GM06990 (cell line): ENCODE measurements around the gene PTPN5.

Experiments
- DNase-seq: peaks from one replicate; pipeline ENCODE4 v3.0.0-alpha.2; 2011; ENCODE audit not compliant: insufficient read length; ENCODE audit errors: extremely low read depth
- H3K27me3 ChIP-seq: replicated peaks from 2 replicates; pipeline ENCODE4 v1.6.0; 2011; ENCODE audit warnings: low read length; ENCODE audit not compliant: control insufficient read depth, insufficient read depth
- H3K36me3 ChIP-seq: 2 replicates; pipeline ENCODE4 v1.5.1; 2011; ENCODE audit warnings: low read length; ENCODE audit not compliant: control insufficient read depth, insufficient read depth
- H3K4me3 ChIP-seq: replicated peaks from 2 replicates; pipeline ENCODE4 v1.5.1; 2011; ENCODE audit warnings: low read depth, mild to moderate bottlenecking, control low read depth, low read length
- CTCF ChIP-seq: IDR thresholded peaks from 2 replicates; pipeline ENCODE4 v1.5.1; 2011; ENCODE audit warnings: low read length, control low read depth, mild to moderate bottlenecking, inconsistent platforms; ENCODE audit not compliant: insufficient read depth, poor library complexity, severe bottlenecking

Gene PTPN5

GRCh38 chr11:18736590-18737148 is 54.9 kb downstream of the PTPN5 start:
- H3K4me3 ChIP-seq, result no peak overlapping the region

DNA sequence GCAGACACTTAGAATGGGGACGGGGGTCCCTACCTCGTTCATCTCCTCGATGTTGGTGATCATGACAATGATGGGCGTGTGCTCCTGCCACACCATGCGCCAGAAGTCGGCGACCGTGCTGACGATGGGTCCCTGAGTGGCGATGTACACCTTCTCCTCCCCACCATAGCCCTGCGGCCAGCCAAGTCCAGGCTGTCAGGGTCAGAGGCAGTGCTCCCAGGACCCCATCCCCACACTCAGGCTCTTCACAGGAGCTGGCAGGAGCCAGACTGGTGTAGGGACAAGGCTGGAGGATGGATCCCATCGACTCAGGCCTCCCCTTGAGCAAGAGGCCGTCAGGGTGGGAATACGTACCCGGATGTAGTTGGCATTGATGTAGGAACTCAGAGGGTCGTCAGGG is 58.4 kb downstream of the PTPN5 start:
- Histone ChIP-seq H3K36me3 (no peaks in the 10 kb centered on the region), H3K4me3 (no peak overlapping the region), H3K27me3 (no peaks in the 10 kb centered on the region)
- no peak for TF ChIP-seq CTCF
- DNase-seq, result no peak

More at GRCh38 chr11:18736590-18737148, 54.9 kb downstream of the PTPN5 start:
- Histone ChIP-seq H3K36me3 (no peaks in the 10 kb centered on the region), H3K27me3 (no peaks in the 10 kb centered on the region)
- DNase-seq, result no peak
- TF ChIP-seq CTCF, result no peak

- no peak for DNase-seq
- Histone ChIP-seq H3K4me3 (no peak overlapping the region), H3K27me3 (no peaks in the 10 kb centered on the region), H3K36me3 (no peaks in the 10 kb centered on the region)
- TF ChIP-seq CTCF, result peak; percentile 99
Measured at GRCh38 chr11:18731949-18732821, 59.4 kb downstream of the PTPN5 start.

- Histone ChIP-seq H3K27me3 (no peaks in the 10 kb centered on the region), H3K36me3 (no peaks in the 10 kb centered on the region), H3K4me3 (no peak overlapping the region)
- DNase-seq, result no peak
- no peak for TF ChIP-seq CTCF
Measured at GRCh38 chr11:18731441-18731840, 60.2 kb downstream of the PTPN5 start.

DNA sequence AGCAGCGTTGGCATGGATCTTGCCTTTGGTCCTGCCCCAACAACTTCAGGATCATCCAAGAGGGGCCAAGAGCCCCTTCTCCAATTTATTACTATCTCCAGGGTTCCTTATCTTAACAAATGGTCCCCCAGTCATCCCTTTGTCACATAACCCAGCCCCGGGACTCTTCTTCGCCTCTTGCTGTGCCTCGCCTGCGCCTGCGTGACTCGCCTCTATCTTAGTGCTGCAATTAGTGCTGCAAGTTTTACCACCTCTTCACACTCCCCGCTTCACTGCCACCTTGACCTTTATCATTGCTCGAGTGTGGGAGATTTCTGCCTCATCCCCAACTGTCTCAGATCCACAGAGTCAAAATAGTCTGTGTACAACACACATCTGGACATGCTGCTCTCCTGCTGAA is 61.6 kb downstream of the PTPN5 start:
- Histone ChIP-seq H3K27me3 (no peaks in the 10 kb centered on the region), H3K4me3 (no peak overlapping the region), H3K36me3 (no peaks in the 10 kb centered on the region)
- DNase-seq, result no peak
- TF ChIP-seq CTCF, result no peak
